SK-N-SH (cell line): ENCODE results near the gene CCL15.

Source experiments
- CHD2 ChIP-seq: fragments of 150-350 bp; IDR thresholded peaks from 2 replicates; pipeline ENCODE4 v1.6.1; 2018; ENCODE audit warnings: low read length; ENCODE audit not compliant: partially characterized antibody
- GATA2 ChIP-seq: sonication (generic); formaldehyde crosslinking; IDR thresholded peaks from 2 replicates; pipeline ENCODE4 v1.5.0; 2020; ENCODE audit warnings: mild to moderate bottlenecking, missing genetic modification reagents
- TF ChIP-seq, protein P1 (sequence below): IDR thresholded peaks from 2 replicates; pipeline ENCODE4 v1.4.0; 2012; ENCODE audit warnings: low read depth, borderline replicate concordance

DNA sequence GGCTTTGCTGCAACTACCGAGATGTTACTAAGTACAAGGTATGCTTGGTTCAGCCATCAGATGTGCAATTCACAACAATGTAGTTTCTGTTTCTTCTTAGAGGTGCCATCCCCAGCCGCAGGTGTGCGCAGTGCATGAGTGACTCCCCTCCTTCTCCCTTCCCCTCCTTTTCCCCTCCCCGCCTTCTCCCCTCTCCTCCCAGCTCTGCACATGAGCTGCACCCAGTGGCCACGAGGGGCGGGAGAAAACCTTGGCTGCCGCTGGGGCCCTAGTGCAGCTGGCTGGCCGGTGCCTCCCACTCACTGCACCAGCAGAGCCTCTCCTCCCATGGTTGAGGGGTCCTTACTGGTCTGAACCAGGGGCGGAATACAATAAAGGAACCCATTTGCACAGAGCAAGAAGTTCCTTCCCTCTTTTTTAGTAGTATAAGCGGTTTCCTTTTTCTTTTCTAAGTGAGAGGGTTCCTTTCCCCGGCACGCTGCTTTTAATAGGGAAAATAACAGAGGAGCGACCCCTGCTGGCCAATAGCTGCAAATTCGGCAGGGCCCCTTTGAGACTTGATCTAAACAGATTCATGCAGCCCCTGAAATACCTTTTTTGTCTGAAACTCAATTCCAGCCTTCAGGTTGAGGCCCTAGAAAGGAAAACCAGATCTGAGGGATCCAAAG, 7.8 kb upstream of the CCL15 start:
- TF ChIP-seq GATA2 (CRISPR knock-in tag), result no peak
- TF ChIP-seq CHD2, result no peak
- TF ChIP-seq, protein P1, sequence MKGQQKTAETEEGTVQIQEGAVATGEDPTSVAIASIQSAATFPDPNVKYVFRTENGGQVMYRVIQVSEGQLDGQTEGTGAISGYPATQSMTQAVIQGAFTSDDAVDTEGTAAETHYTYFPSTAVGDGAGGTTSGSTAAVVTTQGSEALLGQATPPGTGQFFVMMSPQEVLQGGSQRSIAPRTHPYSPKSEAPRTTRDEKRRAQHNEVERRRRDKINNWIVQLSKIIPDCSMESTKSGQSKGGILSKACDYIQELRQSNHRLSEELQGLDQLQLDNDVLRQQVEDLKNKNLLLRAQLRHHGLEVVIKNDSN, result no peak
